Measurements from ENCODE around the gene ETS2.

Gene ETS2

GRCh38 chr21:38766987-38767722 lies 38.6 kb upstream of the ETS2 start:
- Histone ChIP-seq H3K23ac (ENCODE audit: low read depth, low read length, poor library complexity) (no peak overlapping the region), H3K79me1 (ENCODE audit: low read depth, low read length) (no peaks in the 10 kb centered on the region), H2BK120ac (ENCODE audit: low read depth, low read length) (no peak overlapping the region), H3K27ac (replicated peaks; ENCODE audit: low read length) (no peak overlapping the region), H2AK5ac (ENCODE audit: low read depth, low read length) (no peak overlapping the region), H3K9ac (ENCODE audit: low read depth, low read length, poor library complexity) (no peak overlapping the region), H3K9me3 (replicated peaks in 1 of 2; ENCODE audit: control insufficient read depth in 2 of 2, insufficient read depth in 1 of 2, low read depth in 1 of 2, low read length in 2 of 2) (peaks cover 0 to 5% of the 10 kb centered on the region in 2 donors), H3K14ac (ENCODE audit: low read length) (no peak overlapping the region), H2AFZ (ENCODE audit: low read length) (no peak overlapping the region), H2BK12ac (ENCODE audit: low read length) (no peak overlapping the region), H3K27me3 (ENCODE audit: control insufficient read depth in 3 of 3, insufficient read depth in 3 of 3, low read depth in 1 of 3, low read length in 3 of 3) (no peaks in the 10 kb centered on the region), H2BK5ac (ENCODE audit: low read length) (no peak overlapping the region), H2BK15ac (ENCODE audit: low read length) (no peak overlapping the region), H3K36me3 (replicated peaks in 1 of 2; ENCODE audit: control insufficient read depth in 2 of 2, insufficient read depth in 2 of 2, low read length in 2 of 2) (no peaks in the 10 kb centered on the region), H3K4ac (ENCODE audit: low read length) (no peak overlapping the region), H3K4me3 (ENCODE audit: low read length in 2 of 2) (no peak overlapping the region), H4K8ac (ENCODE audit: low read depth, low read length) (no peak overlapping the region), H4K91ac (ENCODE audit: low read depth, low read length, poor library complexity) (no peak overlapping the region), H3K4me1 (ENCODE audit: control insufficient read depth in 2 of 2, insufficient read depth in 1 of 2, low read depth in 1 of 2, low read length in 2 of 2) (peaks cover 0 to 6% of the 10 kb centered on the region in 2 donors), H3K4me2 (ENCODE audit: insufficient read depth, low read length, poor library complexity, severe bottlenecking) (no peak overlapping the region), H3K18ac (ENCODE audit: low read length) (no peak overlapping the region)
- no peak for DNase-seq (ENCODE audit: low spot score)
- whole genome bisulfite sequencing, 2 donors (ENCODE audit: extremely low coverage in 2 of 2, insufficient read length in 2 of 2, insufficient replicate concordance in 1 of 2): no CpG with 5 or more reads among the region's 13 CpGs

GRCh38 chr21:38768471-38769063 lies 37.2 kb upstream of the ETS2 start:
- no CpG with 5 or more reads among the region's 13 CpGs for WGBS, 2 donors (ENCODE audit: extremely low coverage in 2 of 2, insufficient read length in 2 of 2, insufficient replicate concordance in 1 of 2)

GRCh38 chr21:38769191-38769780 lies 36.4 kb upstream of the ETS2 start:
- Histone ChIP-seq H3K4me2 (ENCODE audit: insufficient read depth, low read length, poor library complexity, severe bottlenecking) (no peak overlapping the region), H3K79me1 (ENCODE audit: low read depth, low read length) (no peaks in the 10 kb centered on the region), H2AK5ac (ENCODE audit: low read depth, low read length) (no peak overlapping the region), H3K9ac (ENCODE audit: low read depth, low read length, poor library complexity) (no peak overlapping the region), H2BK5ac (ENCODE audit: low read length) (no peak overlapping the region), H2BK120ac (ENCODE audit: low read depth, low read length) (no peak overlapping the region), H3K14ac (ENCODE audit: low read length) (no peak overlapping the region), H3K4me1 (ENCODE audit: control insufficient read depth in 2 of 2, insufficient read depth in 1 of 2, low read depth in 1 of 2, low read length in 2 of 2) (peaks cover 0 to 9% of the 10 kb centered on the region in 2 donors), H2BK15ac (ENCODE audit: low read length) (no peak overlapping the region), H3K4me3 (ENCODE audit: low read length in 2 of 2) (no peak overlapping the region), H3K18ac (ENCODE audit: low read length) (no peak overlapping the region), H2AFZ (ENCODE audit: low read length) (no peak overlapping the region), H3K27me3 (ENCODE audit: control insufficient read depth in 3 of 3, insufficient read depth in 3 of 3, low read depth in 1 of 3, low read length in 3 of 3) (no peaks in the 10 kb centered on the region), H4K91ac (ENCODE audit: low read depth, low read length, poor library complexity) (no peak overlapping the region), H3K4ac (ENCODE audit: low read length) (no peak overlapping the region), H3K27ac (replicated peaks; ENCODE audit: low read length) (no peak overlapping the region), H3K23ac (ENCODE audit: low read depth, low read length, poor library complexity) (no peak overlapping the region), H3K36me3 (replicated peaks in 1 of 2; ENCODE audit: control insufficient read depth in 2 of 2, insufficient read depth in 2 of 2, low read length in 2 of 2) (no peaks in the 10 kb centered on the region), H2BK12ac (ENCODE audit: low read length) (no peak overlapping the region), H4K8ac (ENCODE audit: low read depth, low read length) (no peak overlapping the region), H3K9me3 (replicated peaks in 1 of 2; ENCODE audit: control insufficient read depth in 2 of 2, insufficient read depth in 1 of 2, low read depth in 1 of 2, low read length in 2 of 2) (peaks cover 0 to 5% of the 10 kb centered on the region in 2 donors)
- no CpG with 5 or more reads among the region's 9 CpGs for WGBS, 2 donors (ENCODE audit: extremely low coverage in 2 of 2, insufficient read length in 2 of 2, insufficient replicate concordance in 1 of 2)
- no peak for DNase-seq (ENCODE audit: low spot score)

More at GRCh38 chr21:38768471-38769063, 37.2 kb upstream of the ETS2 start:
- H3K4me3 ChIP-seq (ENCODE audit: low read length in 2 of 2): no peak overlapping the region
- no peak overlapping the region for H3K27ac ChIP-seq (replicated peaks; ENCODE audit: low read length)
- no peak overlapping the region for H3K23ac ChIP-seq (ENCODE audit: low read depth, low read length, poor library complexity)
- no peak overlapping the region for H3K18ac ChIP-seq (ENCODE audit: low read length)
- no peaks in the 10 kb centered on the region for H3K27me3 ChIP-seq (ENCODE audit: control insufficient read depth in 3 of 3, insufficient read depth in 3 of 3, low read depth in 1 of 3, low read length in 3 of 3)
- no peak overlapping the region for H3K9ac ChIP-seq (ENCODE audit: low read depth, low read length, poor library complexity)
- no peak overlapping the region for H2AFZ ChIP-seq (ENCODE audit: low read length)
- no peak overlapping the region for H3K14ac ChIP-seq (ENCODE audit: low read length)
- H4K8ac ChIP-seq (ENCODE audit: low read depth, low read length): no peak overlapping the region
- H2AK5ac ChIP-seq (ENCODE audit: low read depth, low read length): no peak overlapping the region
- no peak overlapping the region for H3K4ac ChIP-seq (ENCODE audit: low read length)
- peaks cover 0 to 9% of the 10 kb centered on the region in 2 donors for H3K4me1 ChIP-seq (ENCODE audit: control insufficient read depth in 2 of 2, insufficient read depth in 1 of 2, low read depth in 1 of 2, low read length in 2 of 2)
- no peak for DNase-seq (ENCODE audit: low spot score)
- H2BK120ac ChIP-seq (ENCODE audit: low read depth, low read length): no peak overlapping the region
- no peak overlapping the region for H2BK12ac ChIP-seq (ENCODE audit: low read length)
- no peak overlapping the region for H4K91ac ChIP-seq (ENCODE audit: low read depth, low read length, poor library complexity)
- H3K9me3 ChIP-seq (replicated peaks in 1 of 2; ENCODE audit: control insufficient read depth in 2 of 2, insufficient read depth in 1 of 2, low read depth in 1 of 2, low read length in 2 of 2): peaks cover 0 to 5% of the 10 kb centered on the region in 2 donors
- H3K79me1 ChIP-seq (ENCODE audit: low read depth, low read length): no peaks in the 10 kb centered on the region
- no peaks in the 10 kb centered on the region for H3K36me3 ChIP-seq (replicated peaks in 1 of 2; ENCODE audit: control insufficient read depth in 2 of 2, insufficient read depth in 2 of 2, low read length in 2 of 2)
- no peak overlapping the region for H2BK15ac ChIP-seq (ENCODE audit: low read length)
- H3K4me2 ChIP-seq (ENCODE audit: insufficient read depth, low read length, poor library complexity, severe bottlenecking): no peak overlapping the region
- no peak overlapping the region for H2BK5ac ChIP-seq (ENCODE audit: low read length)

- Histone ChIP-seq H2BK15ac (ENCODE audit: low read length) (no peak overlapping the region), H4K91ac (ENCODE audit: low read depth, low read length, poor library complexity) (no peak overlapping the region), H4K8ac (ENCODE audit: low read depth, low read length) (no peak overlapping the region), H3K9ac (ENCODE audit: low read depth, low read length, poor library complexity) (no peak overlapping the region), H3K9me3 (replicated peaks in 1 of 2; ENCODE audit: control insufficient read depth in 2 of 2, insufficient read depth in 1 of 2, low read depth in 1 of 2, low read length in 2 of 2) (peaks cover 0 to 2% of the 10 kb centered on the region in 2 donors), H3K4me1 (ENCODE audit: control insufficient read depth in 2 of 2, insufficient read depth in 1 of 2, low read depth in 1 of 2, low read length in 2 of 2) (peaks cover 0 to 9% of the 10 kb centered on the region in 2 donors), H3K18ac (ENCODE audit: low read length) (no peak overlapping the region), H3K23ac (ENCODE audit: low read depth, low read length, poor library complexity) (no peak overlapping the region), H3K4ac (ENCODE audit: low read length) (no peak overlapping the region), H2AFZ (ENCODE audit: low read length) (no peak overlapping the region), H3K27ac (replicated peaks; ENCODE audit: low read length) (no peak overlapping the region), H2BK120ac (ENCODE audit: low read depth, low read length) (no peak overlapping the region), H3K14ac (ENCODE audit: low read length) (no peak overlapping the region), H2BK12ac (ENCODE audit: low read length) (no peak overlapping the region), H3K4me2 (ENCODE audit: insufficient read depth, low read length, poor library complexity, severe bottlenecking) (no peak overlapping the region), H3K36me3 (replicated peaks in 1 of 2; ENCODE audit: control insufficient read depth in 2 of 2, insufficient read depth in 2 of 2, low read length in 2 of 2) (no peaks in the 10 kb centered on the region), H3K4me3 (ENCODE audit: low read length in 2 of 2) (no peak overlapping the region), H2AK5ac (ENCODE audit: low read depth, low read length) (no peak overlapping the region), H3K27me3 (ENCODE audit: control insufficient read depth in 3 of 3, insufficient read depth in 3 of 3, low read depth in 1 of 3, low read length in 3 of 3) (no peaks in the 10 kb centered on the region), H2BK5ac (ENCODE audit: low read length) (no peak overlapping the region), H3K79me1 (ENCODE audit: low read depth, low read length) (no peaks in the 10 kb centered on the region)
- no CpG with 5 or more reads among the region's 4 CpGs for WGBS, 2 donors (ENCODE audit: extremely low coverage in 2 of 2, insufficient read length in 2 of 2, insufficient replicate concordance in 1 of 2)
- DNase-seq (ENCODE audit: low spot score): no peak
These were observed 35.1 kb upstream of the ETS2 start for GRCh38 chr21:38770660-38771059.
